ENCODE measurements around the gene CTBP2.

Gene CTBP2

DNA sequence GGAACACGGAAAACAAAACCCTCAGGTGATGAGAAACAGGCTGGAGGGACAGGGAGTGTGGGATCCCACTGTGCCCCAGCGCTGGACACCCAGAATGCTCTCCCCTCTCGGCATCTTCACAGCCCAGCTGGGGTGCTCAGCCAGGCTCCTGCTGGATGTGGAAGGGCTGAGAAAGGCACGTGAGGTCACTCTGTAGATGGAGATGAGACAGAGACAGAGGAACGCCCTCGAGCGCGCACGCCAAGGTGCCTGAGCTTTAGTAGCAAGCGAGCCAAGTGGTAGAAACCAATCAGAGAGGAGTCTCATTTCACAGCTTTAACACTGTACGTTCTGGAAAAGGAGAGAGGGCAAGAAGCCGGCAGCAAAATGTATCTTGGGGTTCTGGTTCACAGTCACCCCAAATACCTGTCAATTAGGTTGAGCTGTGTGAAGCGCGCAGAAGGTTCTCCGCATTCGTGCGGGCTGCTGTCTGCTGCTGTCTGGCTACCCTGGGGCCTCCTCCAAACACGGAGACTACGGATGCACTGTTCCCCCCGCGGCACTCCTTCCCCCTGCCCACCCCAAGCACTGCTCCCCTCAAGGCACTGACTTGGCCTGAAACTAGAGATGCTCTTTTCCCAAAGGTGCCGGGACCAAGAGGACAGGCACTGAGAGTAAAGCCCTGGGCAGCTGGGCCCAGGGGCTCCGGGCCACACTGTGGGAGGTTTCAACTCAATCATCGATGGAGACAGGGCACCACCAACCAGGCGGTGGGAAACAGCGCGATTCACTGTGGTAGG, 127.0 kb downstream of the CTBP2 start:
- DNase-seq = no peak

DNA sequence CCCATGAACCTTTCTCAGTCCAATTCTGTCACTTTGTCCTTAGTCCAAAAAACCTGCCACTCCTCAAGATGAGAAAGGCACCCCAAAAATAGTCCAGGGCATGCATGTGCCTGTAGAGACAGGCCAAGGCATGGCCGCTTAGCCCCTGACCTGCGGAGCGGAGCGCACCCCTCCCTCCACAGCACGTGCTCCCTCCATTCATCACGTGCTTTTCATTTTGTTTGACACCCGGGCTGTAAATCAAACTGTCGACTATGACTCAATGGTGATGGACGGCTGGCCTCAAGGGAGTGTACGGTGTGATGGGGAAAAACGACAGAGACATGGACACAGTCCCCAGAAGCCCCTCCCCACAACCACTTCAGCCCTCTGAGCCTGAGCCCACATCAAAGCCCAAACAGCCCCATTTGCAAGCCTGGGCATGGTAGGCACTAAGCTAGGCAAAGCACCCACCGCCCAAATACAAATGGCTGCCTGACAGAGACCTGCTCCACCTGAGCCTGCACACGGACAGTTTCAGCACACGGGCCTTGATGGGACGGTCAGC, 127.8 kb downstream of the CTBP2 start:
- DNase-seq = no peak

DNA sequence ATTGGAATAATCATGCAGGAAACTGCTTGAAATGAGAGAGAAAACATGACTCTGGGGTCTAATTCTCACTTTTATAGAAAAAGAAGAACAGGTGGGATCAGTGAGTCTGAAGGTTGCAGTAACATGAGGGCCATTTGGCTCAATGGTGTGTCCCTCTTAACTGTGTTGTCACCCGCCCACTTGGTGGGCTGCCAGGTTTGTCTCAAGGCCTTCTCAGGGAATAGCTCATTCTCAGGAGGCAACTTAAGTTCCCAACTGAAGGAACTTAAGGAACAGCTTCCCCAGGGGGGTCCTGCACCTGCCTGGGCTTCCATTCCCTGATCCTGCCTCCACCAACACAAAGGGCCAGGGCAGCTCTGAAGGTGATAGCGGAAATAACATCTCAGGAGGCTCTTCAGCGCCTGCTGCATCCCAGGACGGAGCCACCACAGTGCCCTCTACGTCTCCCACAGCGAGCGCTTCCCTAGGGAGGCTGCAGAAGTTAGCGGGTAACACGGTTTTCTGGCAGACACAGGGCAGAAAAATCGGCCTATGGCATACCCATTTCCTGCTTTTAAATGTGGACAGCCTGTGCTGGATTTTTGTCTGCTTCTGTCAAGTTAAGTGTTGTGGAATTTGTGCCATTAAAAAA, 129.7 kb downstream of the CTBP2 start:
- DNase-seq = no peak

DNA sequence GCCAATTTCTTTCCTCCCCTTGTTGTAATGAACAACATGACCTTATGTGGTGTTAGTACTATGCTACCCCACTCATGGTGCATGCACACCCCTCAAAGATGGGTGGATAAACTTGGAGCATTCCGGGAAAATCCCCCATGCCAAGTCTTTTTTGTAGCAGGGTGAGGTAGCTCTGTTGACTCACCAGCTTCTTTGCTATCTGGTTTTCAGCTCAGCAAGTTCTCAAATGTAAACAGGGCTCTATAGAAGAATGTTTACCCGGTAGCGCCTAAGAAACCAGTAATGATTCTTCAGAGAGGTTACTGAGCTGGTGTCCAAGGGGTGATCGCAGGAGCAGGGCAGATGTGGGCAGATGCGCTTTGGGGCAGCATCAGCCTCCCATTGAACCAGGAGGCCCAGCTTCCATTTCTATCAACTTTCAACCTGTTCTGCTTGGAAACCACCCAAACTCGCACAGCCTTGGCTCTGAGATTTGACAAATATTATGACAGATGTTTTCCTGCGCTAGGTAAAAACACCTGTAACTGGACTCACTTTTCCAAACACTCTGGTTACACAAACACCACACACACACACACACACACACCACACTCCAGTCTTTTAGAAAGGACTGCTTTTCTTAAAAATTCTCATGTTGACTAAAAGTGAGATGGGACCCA, 130.7 kb downstream of the CTBP2 start:
- no peak for DNase-seq

DNA sequence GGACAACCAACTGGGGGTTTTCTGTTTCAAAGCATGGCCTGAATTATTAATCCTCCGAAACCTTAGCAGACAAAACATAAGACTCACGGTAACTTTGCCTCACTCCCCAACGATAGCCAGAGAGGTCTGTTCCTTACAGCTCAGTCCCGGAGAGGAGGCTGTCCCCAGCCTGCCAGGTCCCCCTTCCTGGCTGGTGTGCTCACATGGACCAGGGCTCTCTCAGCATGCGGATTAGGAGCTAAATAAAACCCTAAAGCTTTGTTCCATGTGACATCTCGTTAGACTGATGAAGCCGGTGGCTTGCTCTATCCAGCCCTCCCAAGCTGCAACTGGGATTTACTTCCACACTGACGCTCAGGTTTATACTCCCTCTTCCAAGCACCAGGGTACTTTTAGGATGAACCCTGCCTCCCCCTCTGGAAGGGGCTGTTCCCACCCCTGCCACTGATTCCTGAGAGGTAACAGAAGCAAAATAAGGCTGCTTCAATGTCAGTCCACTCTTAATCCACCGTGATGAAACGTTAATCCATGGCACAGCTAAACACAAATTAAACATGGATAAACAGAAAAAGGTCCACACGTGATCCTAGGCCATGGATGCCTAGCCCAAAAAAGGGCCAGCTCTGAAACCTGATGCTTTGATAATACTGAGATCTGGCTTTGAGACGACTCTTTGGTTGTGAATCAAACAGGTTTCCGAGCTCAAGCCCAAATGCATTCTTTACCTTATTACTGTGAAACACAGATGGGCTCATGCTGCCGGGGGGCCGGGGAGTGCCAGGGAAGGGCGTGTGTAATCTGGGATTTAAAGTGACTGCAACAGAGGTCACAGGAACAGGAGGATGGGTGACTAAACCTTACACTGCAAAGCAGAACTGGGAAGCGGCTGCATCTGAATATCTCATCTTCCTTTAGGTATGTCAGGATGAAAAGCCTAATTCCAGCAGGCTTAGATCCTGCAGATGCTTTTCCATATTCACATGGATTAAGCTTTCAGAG, 132.2 kb downstream of the CTBP2 start:
- no peak for DNase-seq

DNA sequence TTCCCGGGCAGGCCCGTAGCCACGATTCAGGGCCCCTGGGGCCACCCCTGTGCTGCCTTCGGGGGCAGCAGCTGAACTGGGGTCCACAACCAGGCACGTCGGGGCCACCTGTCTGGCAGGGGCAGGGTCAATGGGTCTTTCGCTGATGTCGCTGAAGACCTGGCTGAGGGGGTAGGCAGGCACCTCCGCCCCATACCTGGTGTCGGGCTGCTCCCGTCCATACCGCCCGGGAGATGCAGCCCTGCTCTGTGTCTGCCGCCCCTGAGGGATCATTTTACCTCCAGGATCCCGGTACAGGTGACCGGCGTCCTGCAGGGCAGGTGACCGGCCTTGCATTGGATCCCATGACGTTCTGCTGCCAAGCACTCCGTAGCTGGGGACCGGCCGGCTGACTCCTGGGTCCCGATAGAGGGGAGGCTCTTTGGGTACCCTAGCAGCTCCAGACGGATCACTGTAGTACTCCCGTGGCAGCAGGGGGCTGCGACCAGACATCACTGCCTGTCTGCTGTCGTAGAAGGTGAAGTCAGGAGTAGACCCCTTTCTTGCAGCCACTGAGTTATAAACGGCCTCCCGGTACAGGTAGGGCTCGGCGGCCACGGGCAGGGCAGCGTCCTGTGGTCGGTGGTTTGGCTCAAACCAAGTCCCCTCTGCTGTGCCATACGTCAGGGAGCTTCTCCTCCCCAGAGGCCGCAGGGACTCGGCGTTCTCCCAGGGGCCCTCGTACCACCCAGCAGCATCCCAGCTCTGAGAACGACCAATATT, 133.2 kb downstream of the CTBP2 start:
- DNase-seq = no peak

DNA sequence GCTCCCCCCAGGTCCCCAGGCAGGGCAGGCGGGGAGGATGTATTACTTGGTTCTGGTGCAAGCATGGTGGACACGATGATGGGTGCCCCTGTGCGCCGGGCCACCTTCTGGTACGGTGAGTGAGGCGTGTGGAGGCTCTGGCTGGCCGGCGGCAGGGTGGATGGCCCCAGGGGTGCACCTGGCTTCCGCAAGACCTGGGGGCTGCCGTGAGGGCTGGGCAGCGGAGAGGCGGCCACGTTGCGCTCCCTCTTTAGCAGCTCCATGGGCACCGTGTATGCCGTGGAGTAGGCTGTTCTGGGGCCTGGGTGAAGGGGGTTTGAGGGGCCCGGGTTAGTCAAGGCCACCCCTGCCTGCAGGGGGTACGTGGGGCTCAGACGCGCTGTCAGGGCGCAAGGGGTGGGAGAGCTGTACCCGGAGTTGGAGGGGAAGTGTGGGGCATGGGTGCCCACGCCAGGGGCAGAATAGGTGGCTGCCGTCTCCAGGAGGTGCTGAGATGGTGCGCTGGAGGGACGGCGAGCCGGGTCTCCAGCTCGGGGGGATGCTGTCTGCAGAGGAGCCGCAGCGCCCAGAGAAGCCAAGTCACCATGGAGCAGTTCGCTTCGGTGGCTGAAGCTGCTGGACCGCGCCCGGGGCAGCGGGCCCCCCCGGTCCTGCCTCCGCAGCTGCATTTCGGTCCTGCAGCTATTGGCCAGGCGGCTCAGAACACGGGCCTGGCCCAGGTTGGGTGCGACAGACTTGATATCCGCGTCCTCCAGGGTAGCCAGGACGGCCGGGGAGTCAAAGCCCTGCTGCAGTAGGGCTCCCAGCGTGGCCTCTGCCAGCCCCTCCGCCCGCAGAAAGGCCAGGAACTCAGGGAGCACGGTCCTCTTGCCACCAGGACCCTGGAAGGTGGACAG, 134.1 kb downstream of the CTBP2 start:
- DNase-seq = no peak

DNA sequence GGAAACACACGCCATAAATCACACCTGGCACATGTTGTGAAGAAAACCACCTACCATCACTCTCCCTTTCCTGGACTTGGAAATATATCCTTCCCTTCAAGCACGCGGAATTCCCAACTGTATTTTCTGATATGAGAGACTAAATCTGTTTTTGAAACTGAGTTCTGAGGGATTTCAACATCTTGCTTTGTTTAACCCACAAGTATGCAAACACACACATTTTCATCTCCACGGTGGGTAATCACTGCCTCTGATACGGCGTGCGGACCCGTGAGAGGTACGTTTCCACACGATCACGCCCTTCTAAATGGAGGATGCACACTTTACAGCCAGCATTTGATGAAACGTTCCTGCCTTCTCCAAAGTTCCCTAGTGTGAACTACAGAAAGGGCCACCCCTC, 135.0 kb downstream of the CTBP2 start:
- no peak for DNase-seq

DNA sequence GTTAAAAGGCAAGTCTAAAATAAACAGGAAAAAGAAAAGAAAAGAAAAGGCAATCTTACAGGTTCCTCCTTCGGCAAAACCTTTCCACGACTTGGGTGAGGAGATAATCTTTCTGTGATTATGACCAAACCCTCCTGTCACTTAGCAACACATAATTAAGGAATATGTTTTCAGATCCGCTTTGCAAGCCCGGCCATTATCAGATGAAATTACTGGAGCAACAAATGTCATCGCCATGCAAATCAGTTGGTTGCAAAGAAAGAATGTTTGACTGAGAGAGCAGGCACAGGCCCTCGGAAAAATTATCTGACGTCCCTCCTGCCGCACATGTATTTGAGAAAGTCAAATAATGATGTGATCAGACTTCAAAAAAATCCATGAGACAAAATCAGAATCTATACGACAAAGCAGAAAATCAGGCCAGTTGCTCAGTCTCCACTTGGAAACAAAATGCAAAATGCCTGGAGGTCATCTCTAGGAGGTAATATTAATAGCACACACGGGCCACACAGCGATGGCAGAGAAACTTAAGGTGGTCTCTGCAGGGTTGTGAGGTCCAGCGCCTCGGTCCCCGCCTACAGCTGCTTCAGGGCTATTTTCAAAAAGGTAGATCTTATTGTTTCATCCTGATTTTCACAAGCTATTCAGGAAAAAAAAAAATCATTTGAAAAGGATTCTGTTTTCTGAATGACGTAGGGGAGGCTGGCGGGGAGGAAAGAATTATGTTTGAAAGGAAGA, 135.7 kb downstream of the CTBP2 start:
- DNase-seq = no peak

DNA sequence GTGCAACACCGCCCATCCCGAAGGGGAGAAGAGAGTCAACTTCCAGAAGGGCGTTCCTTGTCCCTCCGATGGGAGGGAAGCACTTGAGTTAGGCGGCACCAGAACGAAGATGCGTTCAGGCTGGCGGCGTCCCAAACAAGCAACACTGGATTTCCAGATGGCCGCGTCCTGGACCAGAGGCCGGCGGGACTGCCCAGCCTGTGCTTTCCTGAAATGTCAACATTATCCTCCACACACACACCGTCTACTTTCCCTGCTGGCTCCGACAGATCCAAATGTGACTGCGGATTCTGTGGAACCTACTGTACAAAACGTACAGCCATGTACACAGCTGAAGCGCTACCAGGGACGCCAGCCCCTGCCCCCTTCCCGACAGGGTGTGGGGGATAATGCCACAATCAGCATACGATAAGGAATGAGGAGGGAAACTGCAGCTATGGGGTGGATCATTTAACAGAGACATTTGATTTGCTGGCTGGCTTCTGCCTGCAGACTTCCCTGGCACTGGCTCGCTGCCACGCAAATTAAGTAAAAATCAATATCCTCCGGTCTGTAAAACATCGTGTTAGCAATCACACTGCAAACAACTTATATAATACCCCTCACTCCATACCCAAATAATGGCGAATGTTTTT, 136.4 kb downstream of the CTBP2 start:
- DNase-seq = no peak

DNA sequence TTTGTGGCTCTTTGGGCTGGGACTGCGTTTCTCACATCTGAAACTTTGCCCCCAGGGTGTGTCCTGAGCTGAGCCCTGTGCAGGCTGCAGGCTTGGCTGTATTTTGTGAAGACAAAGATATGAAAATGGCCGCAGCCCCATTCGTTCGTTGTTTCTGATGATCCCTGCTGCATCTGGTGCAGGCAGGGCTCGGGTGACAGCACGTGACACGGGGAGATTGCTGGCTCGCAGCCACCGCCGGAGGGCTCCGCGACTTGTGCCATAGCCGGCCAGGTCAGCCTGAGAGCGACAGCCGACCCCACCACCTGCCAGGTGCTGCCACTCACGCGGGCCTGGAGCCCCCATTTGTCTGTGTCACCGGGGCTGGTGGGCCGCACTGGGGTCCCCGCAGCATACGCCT, 137.1 kb downstream of the CTBP2 start:
- DNase-seq = no peak

DNA sequence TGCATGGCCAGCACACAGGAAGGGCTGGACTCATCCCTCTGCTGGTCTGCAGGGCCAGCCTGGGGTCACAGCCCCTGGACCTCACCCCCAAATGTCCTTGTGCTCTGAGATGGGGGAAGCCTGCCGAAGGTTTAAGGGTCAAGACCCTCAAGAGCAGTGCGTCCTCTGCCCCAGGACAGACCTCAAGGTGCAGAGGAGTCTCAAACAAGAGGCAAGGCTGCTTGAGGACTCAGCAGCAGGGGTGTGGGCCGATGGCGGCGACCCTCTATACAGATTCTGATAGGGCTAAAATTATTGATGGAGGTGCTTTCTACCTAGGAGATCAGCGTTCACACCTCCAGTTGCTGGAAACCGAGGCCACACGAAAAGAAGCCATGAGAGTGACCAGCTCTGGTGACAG, 137.7 kb downstream of the CTBP2 start:
- DNase-seq = no peak

DNA sequence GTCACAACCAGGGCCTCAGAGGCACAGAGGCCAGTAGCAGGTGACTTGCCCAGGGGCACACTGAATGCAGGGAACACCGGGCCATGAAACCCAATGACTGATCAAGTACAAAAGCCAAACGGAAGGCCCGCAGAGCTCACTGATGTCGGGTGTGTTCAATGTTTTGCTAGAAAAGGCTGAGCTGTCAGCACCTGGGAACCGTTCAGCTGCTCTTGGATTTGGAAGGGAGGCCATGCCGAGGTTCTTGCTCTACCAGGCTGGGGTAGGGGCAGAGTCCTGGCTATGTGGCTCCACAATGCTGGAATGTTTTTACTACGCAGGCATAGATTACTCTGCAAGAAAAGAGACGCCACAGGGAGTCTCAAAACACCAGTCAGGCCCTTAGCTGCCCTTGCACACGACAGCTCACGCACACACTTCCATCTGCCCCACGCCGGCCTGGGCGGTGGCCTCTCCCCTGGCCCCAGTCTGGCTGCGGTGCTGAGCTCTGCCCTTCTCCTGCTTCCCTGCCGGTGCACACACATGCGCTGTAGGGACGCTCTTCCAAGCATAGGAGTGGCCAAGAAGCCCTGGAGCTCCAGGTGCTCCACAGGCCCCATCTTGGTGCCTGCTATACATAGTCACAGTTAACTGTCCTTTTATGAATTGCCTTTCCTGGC, 138.5 kb downstream of the CTBP2 start:
- no peak for DNase-seq

DNA sequence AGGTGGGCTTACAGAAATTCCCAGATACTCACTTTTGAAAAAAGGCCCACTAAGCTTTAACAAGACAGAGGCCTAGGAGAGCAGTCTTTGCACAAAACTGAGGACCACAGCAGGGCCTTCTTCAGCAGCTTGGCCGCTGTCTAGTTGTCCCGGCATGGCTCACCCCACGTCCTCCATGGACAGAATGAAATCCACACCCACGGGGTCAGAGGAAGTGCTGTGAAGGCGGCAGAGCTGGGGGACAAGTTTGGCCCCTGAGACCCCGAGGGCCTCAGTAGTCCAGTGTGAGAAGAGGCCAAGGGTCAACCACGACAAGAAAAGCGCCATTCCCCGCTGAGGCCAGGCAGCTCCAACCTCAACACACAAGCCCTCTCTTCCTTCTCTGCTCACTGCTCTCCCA, 139.5 kb downstream of the CTBP2 start:
- no peak for DNase-seq

DNA sequence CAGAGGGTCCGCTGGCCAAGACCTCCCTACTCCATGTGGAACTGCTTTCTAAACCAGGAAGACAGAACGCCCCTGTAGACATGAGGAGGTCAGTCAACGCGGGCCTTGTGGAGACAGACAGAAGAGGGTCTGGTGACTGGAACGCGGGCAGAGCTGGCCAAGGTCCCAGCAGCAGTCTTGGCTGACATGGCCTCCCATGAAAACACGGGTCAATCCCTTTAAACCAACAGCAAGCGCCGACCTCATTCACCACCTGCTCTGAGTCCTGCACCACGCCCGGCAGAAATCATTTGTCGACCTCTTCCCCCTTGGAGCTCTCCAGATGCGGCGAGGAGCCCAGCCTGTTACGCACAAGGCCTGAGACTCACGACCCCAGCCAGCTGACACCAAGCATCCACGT, 140.0 kb downstream of the CTBP2 start:
- no peak for DNase-seq

DNA sequence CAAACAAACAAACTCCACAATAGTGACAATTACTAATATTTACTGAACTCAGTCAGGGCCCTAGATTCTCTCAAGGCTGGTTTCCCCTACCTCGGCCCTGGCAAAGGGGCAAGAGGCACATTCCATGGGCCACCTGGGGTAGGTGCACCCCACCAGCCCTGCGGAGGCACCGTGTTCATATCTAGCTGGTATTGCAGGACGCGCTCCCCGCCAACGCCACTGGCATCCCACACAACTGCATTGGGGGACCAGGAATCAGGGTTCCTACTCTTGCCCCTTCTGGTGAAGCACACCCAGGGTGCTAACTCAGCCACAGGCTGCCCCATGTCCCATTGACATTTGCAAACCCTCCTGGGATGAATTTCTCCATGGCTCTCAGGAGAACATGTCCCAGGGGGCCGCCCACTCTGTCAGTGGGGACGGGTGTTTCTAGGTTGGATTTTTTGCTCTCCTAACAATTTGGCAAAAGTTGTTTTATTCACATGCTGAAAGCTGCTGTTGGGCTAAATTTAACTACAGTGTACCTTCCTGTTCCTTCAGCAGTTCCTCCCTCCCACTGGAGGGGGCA, 141.7 kb downstream of the CTBP2 start:
- DNase-seq = no peak

DNA sequence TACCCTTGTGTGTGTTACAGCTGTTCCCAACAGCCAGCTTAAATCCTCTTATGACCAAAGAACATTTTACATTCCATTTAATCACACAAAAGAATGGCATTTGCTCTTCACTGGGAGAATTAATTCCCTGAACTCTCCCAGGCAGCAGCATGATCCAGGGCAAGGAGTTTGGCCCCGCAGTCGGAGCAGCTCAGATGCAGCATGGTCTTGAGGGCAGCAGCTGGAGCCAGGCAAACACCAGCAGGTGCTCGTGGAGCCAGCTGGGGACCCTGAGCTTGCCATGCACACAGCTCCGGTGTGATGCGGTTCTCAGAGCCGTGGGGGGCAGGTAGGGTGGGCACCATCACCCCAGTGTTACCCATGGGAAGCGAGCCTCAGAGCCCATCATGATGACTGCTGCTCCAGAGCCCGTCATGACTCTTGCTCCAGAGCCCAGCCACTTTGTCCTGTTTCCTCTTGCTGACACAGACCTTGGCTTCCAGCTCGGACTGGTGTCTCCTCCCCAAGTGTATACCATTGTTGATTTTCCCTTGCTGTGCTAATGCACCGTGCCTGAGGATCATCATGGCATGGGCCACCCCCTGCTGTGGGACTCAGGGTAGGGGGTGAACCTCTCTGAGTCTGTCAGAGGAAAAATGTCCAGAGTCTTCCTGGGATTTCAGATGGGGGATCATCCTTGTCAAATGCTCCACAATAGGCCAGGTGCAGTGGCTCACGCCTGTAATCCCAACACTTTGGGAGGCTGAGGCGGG, 142.6 kb downstream of the CTBP2 start:
- DNase-seq = no peak

Data from activated CD4-positive, alpha-beta T cell treated with anti-CD3 and anti-CD28 coated beads, Interleukin-2, amount 50 U/mL, for 16 hours (primary cell).